GM12875 (cell line): Measurements from ENCODE around the gene IRGQ.

ENCODE experiments used
- H3K4me3 ChIP-seq: one replicate; pipeline ENCODE4 v1.5.1; 2011; ENCODE audit warnings: low read depth, low read length, control low read depth
- CTCF ChIP-seq: IDR thresholded peaks from 2 replicates; pipeline ENCODE4 v1.5.1; 2011; ENCODE audit warnings: low read depth, mild to moderate bottlenecking, control low read depth, inconsistent platforms, low read length, moderate library complexity, borderline replicate concordance; ENCODE audit not compliant: insufficient read depth

Gene IRGQ

DNA sequence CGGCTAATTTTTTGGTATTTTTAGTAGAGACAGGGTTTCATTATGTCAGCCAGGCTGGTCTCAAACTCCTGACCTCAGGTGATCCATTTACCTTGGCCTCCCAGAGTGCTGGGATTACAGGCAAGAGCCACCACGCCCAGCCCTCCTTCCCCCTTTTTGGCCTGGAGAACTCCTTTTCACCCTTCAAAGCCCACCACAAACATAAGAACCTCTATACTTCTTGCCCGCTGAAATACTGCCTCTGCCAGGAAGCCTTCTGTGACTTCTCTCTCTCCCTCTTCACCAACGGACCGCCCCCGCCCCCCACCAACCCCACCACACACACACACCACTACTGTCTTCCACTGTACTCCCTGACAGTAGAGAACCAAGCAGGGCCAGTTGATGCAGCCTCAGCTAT is 21.0 kb upstream of the IRGQ start:
- H3K4me3 ChIP-seq = no peak overlapping the region
- TF ChIP-seq CTCF = no peak

DNA sequence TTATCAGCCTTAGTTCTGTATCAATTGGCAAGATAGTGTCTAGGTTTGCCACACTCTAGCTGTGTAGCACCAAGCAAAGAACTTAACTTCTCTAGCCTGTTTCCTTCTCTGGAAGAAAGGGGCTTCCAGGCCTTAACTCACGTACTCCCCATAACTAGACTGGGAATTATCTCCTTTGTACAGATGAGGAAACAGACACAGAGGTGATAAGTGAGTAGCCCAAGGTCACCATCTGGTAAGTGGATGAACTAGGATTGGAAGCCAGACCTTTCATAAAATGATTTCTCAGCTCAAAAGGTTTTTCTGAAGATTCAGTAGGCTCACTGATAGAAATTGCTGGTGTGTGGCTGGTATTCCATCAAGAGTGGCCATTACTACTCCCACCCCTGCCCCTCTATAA is 20.4 kb upstream of the IRGQ start:
- no peak overlapping the region for H3K4me3 ChIP-seq
- TF ChIP-seq CTCF = no peak

GRCh38 chr19:43612374-43612773 is 16.4 kb upstream of the IRGQ start:
- no peak overlapping the region for H3K4me3 ChIP-seq
- TF ChIP-seq CTCF = no peak

DNA sequence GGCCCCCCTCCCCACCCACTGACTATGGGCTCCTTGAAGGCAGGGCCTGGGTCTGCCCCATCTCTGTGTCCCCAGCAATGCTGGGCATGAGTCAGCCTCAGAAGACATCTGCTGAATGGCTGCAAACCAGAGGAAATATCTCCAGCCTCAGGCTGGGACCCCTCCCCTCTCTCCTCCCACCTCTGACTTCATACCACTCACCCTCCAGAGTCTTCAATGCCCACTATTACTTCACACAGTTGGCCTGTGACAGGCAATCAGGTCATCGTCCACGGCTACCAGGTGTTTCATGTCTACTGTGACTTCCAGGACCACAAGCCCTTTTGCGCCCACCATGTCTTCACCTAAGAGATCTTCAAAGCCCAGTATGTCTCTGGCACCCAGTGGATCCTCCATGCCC is 15.9 kb upstream of the IRGQ start, which contains the start of gene SRRM5:
Gene SRRM5 (plus strand): TSS at position 301 of the 400 bp plus-strand sequence. CDS start 34 bp downstream, at position 335.
- TF ChIP-seq CTCF = no peak
- no peak within 1 kb of the TSS for H3K4me3 ChIP-seq

DNA sequence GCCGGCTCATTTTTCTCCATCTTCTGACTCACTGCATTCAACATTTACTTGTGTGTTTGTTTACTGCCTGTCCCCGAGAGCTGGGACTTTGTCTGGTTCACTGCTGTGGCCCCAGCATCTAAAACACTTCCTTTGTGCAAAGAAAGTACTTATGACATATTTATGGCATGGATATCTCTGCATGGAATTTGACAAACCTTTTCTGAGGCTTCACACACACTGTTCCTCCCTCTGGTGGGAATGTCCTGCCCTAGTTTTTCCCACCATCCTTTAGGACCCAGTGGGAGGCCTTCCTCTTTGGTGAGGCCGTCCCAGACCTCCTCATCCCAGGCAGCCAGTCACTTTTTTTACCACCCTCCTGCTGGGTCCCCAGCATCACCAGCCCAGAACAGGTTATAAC is 14.6 kb upstream of the IRGQ start:
- H3K4me3 ChIP-seq = no peak overlapping the region
- TF ChIP-seq CTCF = no peak

DNA sequence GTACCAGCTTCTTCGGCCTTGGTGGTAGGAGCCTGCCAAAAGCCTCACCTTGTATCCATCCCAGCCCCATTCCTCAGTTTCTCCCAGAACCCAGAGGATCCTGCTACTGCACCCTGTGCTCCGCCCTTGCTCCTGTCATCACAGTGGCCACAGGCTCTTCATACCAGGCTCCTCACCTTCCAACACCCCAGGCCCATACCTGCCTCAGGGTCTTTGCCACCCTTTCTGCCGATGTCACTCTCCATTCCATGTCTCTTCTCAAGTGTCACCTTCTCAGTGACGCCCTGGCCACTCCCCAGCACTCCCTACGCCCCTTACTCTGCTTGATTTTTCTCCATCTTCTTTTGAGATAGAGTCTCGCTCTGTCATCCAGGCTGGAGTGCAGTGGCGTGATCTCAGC is 13.9 kb upstream of the IRGQ start:
- no peak overlapping the region for H3K4me3 ChIP-seq
- no peak for TF ChIP-seq CTCF

- TF ChIP-seq CTCF = no peak
- H3K4me3 ChIP-seq = no peak overlapping the region
Observed at GRCh38 chr19:43607238-43608205, 11.6 kb upstream of the IRGQ start.
